KOPT-K1 (cell line): Measurements from ENCODE around the gene PBX3.

ENCODE experiments used
- H3K27ac ChIP-seq: fragments of 200-600 bp; sonication (generic); 2 replicates; pipeline ENCODE4 v1.5.1; 2016; ENCODE audit warnings: antibody characterized with exemption, mild to moderate bottlenecking, low read depth, low read length; ENCODE audit not compliant: poor library complexity, severe bottlenecking
- H3K36me3 ChIP-seq: fragments of 200-600 bp; sonication (generic); 2 replicates; pipeline ENCODE4 v1.5.1; 2017; ENCODE audit warnings: antibody characterized with exemption, mild to moderate bottlenecking, low read length, moderate library complexity; ENCODE audit not compliant: insufficient read depth
- H3K9me3 ChIP-seq: fragments of 200-600 bp; sonication (generic); 2 replicates; pipeline ENCODE4 v1.5.1; 2017; ENCODE audit warnings: antibody characterized with exemption, low read length, mild to moderate bottlenecking; ENCODE audit not compliant: insufficient read depth, poor library complexity, severe bottlenecking

PBX3 gene

DNA sequence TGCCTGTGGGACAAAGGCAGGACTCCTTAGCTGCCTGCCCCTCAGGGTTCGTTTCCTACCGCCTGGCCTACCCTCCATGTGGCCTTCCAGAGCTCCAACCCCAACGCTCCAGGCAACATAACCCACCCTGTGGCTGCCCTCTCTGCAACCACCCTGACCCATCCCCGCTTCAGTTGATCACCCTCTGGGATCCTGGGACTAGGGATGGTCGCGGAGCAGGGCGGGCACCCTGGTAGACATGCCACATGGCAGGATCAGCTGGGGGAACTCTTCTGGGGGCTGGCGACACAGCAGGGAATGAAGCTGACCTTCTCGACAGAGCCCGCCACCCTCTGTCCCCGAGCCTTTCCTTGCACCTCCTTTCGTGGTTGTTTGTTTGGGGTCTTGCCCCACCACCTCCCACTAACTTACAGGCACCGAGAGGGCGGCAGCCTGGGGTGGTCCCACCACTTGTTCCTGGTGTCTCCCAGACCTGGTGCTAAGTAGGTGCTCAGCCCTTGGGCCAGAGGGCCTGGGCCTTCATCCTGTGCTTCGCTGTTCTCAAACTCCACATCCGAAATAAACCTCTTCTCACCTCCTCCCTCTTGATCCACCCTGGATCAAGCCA lies 243.1 kb downstream of the PBX3 start:
- Histone ChIP-seq H3K27ac (no peak overlapping the region), H3K9me3 (no peaks in the 10 kb centered on the region), H3K36me3 (no peaks in the 10 kb centered on the region)

DNA sequence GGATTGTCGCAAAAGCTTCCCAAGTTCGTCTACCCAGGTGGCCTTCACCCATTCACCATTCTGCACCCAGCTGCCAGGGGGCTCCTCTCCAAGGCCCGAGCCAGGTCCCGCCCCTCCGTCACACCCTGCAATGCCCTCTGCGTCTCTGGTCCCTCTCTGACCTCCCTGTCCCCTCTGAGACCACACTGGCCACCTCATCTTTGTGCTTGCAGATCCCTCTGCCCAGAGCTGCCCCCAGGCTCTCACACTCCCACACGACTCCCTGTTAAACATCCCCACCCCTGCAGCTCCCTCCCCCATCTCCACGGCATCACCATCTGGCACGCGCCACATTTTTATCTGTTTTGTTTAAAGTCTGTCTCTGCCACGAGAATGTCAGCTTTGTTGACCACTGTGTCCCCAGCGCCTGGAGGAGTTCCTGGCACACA lies 243.6 kb downstream of the PBX3 start:
- no peaks in the 10 kb centered on the region for H3K36me3 ChIP-seq
- H3K9me3 ChIP-seq = no peaks in the 10 kb centered on the region
- no peak overlapping the region for H3K27ac ChIP-seq

DNA sequence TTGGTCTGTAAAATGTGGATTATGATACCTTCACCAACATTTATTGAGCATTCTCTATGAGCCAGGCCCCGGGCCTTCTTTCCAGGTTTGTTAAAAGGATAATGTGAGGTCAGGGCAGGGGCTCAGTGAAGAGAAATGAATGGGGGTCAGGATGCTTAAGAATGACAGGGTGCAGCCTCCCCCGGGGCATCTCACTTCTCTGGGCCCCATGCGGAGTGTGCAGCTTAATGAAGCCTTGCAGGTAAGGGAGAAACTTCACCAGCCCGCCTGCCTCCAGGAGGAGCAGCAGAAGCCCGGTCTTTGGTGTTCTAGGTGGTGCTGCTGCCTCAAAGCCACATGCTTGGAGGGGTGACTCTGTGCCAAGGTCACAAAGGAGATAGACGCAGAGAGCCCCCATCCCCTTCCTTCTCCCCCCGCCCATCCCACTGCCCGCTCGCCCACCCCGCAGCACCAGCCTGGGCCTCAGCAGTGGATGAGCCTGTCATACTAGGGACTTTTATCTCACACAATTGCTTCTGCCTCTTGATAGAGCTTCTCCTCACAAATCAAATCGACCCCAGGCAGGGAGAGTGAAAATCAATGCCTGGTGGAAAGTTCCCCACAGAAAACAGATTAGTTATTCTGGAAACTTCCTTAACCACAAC lies 244.8 kb downstream of the PBX3 start:
- Histone ChIP-seq H3K27ac (no peak overlapping the region), H3K36me3 (no peaks in the 10 kb centered on the region), H3K9me3 (no peaks in the 10 kb centered on the region)

DNA sequence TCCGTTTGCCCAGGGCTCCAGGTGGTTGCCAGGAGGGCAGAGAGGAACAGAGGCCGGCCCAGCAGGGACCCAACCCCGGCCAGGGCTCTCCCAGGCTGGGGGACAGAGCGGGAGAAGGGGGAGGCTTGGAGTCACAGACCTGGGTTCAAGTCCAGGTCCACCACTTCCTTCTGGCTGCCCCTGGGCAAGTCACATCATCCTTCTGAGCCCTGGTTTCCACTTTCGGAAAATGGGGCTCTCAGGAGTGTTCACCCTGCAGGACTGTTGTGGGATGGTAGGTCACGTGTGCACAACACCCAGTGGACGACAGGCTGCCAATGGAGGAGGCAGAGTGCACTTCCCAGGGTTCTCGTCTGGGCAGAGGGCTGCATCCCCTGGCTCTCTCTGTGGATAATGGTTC lies 245.4 kb downstream of the PBX3 start:
- H3K36me3 ChIP-seq = no peaks in the 10 kb centered on the region
- H3K9me3 ChIP-seq = no peaks in the 10 kb centered on the region
- no peak overlapping the region for H3K27ac ChIP-seq

DNA sequence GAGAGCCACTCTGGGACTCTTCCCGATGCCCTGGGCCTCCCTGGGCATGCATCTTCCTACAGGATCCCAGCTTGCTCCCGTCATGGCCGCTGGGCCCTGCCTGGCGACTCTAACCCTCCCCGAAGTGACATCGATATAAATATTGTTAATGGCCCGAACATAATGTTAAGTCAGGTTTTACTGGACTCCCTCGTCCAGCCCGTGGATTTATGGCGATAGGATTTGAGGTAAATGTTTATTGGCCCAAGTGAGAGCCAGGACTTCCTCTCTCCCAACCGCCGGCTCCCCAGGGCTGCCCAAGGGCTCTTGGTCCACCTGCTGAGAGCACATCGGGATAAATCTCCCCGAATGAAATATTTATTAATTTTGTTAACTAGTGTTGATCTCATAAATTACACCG lies 246.3 kb downstream of the PBX3 start:
- Histone ChIP-seq H3K9me3 (no peaks in the 10 kb centered on the region), H3K36me3 (no peaks in the 10 kb centered on the region), H3K27ac (no peak overlapping the region)

DNA sequence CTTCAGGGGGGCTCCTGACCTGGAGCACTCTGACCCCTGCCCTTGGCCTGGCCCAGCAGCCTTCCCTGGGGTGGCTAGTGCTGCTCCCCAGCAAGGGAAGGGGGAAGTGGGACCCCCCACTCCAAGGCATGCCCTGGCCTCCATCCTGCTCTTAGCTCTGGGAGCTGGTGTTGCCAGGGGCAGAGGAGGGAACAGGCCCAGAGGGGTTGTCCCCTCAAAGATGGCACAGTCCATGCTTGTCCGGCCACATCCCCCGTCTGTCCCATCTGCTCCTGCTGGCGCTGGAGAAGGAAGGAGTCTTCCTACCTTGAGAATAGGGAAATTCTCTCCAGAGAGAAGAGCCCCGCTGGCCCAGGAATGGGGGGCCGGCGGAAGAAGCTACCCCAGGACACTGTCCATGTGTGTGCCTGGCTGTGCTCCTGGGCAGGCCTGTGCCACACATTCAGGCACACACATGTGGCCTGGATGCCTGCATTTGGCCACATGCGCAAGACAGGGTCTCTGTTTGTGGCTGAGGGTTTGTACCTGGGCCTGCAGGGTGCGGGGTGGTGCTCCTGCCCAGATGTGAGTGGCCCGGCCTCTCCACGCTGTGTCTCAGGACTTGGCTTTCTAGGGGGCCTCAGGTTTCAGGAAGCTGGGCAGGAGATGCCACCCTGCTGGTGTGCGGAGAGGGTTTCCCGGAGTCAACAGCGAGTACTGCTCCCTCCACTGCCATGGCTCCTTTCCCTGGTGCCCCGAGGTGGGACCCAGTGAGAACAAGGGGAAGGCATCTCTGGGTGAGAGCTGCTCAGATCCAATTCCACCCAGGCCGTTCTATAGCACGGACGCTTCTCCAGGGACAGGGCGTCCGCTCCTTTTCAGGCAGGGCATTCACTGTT lies 247.1 kb downstream of the PBX3 start:
- no peaks in the 10 kb centered on the region for H3K36me3 ChIP-seq
- H3K27ac ChIP-seq = no peak overlapping the region
- H3K9me3 ChIP-seq = no peaks in the 10 kb centered on the region

DNA sequence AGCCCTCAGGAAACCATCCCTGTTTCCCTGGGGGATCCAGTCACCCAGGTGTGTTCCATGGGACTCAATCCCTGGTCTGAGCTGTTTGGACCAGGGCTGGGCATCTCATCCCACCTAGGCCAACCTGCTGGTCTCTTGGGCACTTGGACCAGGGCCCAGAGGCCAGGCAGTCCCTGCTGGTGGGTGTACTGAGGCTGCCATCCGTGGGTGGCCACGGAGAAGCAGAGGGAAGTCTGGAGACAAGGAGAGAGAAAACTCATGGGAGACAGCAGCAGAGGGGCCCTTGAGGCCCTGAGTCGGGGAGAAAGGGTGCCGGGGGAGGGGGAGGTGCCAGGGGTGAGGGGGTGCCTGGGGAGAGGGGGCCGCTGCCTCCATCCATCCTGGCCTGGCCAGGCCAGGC lies 247.8 kb downstream of the PBX3 start:
- Histone ChIP-seq H3K27ac (no peak overlapping the region), H3K9me3 (no peaks in the 10 kb centered on the region), H3K36me3 (no peaks in the 10 kb centered on the region)

DNA sequence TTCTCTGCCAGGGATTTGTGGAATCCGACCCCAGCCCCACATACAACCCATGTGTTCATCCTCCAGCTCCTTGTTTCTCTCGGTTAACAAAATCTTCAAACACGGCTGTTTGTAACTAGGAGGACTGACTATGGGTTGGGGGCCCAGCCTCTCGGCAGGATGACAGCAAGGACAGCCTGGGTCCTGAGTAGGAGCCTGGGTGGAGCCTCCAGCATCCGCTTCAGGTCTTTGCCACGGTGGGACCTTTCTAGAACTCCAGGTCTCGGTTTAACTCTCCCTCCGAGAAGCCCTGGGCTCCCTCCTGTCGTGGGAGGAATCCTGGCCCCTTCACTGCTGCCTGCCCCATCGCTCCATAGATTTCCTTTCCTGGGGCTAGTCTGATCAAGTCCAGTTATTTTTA lies 248.5 kb downstream of the PBX3 start:
- Histone ChIP-seq H3K27ac (no peak overlapping the region), H3K36me3 (no peaks in the 10 kb centered on the region), H3K9me3 (no peaks in the 10 kb centered on the region)

DNA sequence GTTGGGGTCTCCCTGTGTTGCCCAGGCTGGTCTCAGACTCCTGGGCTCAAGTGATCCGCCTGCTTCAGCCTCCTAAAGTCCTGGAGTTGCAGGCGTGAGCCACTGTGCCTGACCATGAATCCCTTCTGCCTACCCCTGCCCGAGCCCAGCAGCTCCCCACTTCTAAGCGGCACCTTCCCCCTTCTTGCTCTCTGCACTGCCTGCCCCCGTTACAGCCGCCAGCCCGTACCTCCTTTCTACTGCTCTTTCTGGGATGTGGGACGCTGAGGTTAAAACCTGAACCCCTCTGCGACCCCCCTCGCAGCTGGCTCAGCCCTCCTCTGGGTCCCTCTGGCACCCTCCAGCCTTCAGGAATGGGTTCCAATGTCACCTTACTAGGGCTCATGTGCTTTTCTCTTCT lies 249.6 kb downstream of the PBX3 start:
- no peak overlapping the region for H3K27ac ChIP-seq
- no peaks in the 10 kb centered on the region for H3K9me3 ChIP-seq
- H3K36me3 ChIP-seq = no peaks in the 10 kb centered on the region

DNA sequence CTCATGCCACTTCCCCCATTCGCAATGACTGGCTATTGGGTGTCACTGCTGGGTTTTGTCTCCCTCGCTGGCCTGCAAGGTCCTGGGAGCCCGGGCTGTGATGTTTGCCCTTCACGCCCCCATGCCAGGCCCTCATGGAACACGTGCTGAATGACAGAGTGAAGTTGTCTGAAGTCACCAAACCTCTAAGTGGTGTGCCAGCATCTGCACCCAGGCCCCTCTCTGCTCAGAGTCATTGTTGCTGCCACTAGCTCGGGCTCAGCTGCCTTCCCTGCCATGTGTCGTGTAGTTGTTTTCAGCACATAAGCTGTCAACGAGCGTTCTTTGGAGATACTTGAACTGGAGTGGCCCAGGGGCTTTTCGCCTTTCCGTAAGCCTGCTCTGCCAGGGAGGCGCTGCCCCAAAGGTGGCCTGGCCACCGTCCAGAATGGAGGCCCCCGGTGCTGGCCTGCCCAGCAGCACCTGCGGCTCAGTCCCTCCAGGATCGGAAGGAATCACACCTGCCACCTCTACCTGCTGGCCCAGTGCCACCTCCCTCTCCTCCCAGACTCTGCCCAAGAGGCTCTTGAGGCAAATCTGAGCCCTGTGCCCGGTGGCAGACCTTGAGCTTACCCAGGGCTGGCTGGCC lies 250.1 kb downstream of the PBX3 start:
- Histone ChIP-seq H3K9me3 (no peaks in the 10 kb centered on the region), H3K36me3 (no peaks in the 10 kb centered on the region), H3K27ac (no peak overlapping the region)

DNA sequence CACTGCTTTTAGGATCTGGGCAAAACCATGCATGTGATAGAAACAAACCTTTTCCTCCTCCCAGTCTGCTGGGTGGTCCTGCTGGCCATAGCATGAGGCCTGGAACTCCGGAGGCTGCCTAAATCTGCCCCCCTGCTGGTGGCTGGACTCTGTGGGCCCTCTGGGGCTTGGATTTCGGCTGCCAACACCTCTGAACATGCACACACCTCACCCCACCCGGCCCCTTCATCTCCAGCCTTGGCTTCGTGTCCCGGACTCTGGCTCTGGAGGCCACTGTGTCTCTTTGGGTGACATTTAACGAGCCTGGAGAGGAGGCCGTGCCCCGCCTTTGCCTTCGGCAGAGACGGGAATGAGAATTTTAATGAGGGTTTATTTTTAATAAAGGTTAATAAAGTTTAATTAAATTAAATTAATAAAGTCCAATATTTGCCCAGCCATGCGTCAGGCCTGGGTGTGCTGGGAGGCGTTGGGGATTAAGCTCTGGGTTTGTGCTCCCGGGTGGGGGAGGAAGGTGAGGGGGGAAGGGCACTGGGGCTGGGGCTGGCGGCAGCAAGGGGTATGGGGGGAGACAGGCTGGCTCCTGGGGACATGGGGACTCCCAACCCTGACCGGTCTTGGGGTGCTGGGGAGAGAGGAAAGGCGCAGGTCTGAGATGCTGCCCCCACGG lies 251.8 kb downstream of the PBX3 start:
- Histone ChIP-seq H3K9me3 (no peaks in the 10 kb centered on the region), H3K27ac (no peak overlapping the region), H3K36me3 (no peaks in the 10 kb centered on the region)

DNA sequence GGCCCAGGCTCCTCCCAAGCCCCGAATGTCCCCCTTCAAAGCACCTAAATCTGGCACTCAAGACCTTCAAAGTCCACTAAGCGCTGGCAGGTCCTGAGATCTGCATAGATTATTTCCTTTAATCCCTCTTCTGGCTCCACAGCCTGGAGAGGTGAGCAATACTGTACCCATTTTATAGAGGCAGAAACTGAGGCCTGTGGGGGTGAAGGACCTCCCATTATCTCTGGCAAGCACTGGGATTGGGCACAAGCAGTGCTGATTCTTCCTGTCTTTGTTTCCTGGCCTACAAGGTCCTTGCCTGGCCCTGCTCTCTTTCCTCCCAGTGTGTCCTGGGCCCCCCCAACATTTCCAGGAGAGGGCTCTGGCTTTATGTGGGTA lies 252.3 kb downstream of the PBX3 start:
- Histone ChIP-seq H3K9me3 (no peaks in the 10 kb centered on the region), H3K27ac (no peak overlapping the region), H3K36me3 (no peaks in the 10 kb centered on the region)

DNA sequence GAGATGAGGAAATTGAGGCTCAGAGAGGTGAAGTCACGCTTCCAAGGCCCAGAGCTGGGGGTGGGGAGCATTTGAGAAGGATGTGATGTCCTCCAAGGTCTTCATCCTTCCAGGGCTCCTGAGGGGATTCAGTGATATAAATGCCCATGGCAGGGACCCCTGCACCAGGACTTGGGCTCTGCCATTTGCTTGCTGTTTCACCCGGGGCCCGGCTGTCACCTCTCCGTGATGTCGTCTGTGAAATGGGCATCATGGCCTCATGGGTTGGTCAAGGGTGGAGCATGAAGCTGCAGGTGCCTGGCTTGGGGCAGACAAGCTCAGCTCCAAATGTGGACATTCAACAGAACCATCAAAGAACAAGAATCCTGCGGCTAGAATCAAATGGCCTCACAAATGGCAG lies 253.1 kb downstream of the PBX3 start:
- Histone ChIP-seq H3K36me3 (no peaks in the 10 kb centered on the region), H3K9me3 (no peaks in the 10 kb centered on the region), H3K27ac (no peak overlapping the region)

DNA sequence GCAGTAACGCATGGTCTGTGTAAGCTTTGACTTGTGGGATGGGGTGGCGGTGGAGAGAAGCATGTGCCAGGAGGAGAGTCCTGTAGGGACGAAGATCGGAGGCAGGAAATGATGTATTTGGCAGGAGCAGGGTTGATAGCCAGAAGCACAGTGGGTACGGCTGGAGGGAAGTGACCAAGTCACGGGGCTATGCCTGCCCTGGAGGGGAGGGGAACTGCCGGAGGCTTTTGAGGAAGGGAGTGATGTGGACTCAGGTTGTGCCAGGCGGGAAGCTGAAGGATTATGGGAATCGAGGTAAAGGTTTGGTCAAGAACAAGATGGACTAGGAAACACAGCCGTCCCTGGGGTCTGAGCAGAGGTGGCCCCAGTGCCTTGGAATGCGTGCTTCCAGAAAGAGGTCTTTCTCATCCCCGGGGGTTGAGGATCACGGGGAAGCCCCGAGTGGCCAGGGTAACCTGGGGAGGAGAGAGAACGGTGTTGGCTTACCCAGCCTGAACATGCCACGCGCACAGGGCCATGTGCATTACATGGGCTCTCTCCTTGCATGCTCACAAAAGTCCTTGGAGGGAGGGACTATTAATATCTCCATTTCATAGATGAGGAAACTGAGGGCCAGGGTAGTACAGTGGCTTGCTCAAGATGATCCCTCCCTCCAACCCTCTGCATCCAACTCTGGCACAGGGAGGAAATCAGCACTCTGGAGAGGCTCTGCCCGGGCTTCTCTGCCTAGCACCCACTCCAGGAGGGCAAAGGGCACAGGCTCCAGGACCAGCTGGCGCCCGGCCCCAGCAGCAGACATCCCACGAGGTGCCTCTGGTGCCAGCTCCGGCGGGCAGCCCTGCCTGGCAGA lies 253.8 kb downstream of the PBX3 start:
- no peaks in the 10 kb centered on the region for H3K36me3 ChIP-seq
- H3K27ac ChIP-seq = no peak overlapping the region
- H3K9me3 ChIP-seq = no peaks in the 10 kb centered on the region
